Measurements from ENCODE around the gene STX2.

The STX2 gene

GRCh38 chr12:130744274-130744673 is 94.8 kb downstream of the STX2 start:
- TF ChIP-seq CTCF (IDR thresholded peaks at IDR 0.05; ENCODE audit: control extremely low read depth, extremely low read depth, low read depth, missing control alignments): no peak
- no peak for DNase-seq (ENCODE audit: extremely low spot score)
- POLR2A ChIA-PET: no interaction called here
- CTCF ChIA-PET: no interaction called here

GRCh38 chr12:130743606-130744005 is 95.4 kb downstream of the STX2 start:
- POLR2A ChIA-PET: no interaction called here
- no peak for DNase-seq (ENCODE audit: extremely low spot score)
- CTCF ChIA-PET: no interaction called here
- no peak for TF ChIP-seq CTCF (IDR thresholded peaks at IDR 0.05; ENCODE audit: control extremely low read depth, extremely low read depth, low read depth, missing control alignments)

DNA sequence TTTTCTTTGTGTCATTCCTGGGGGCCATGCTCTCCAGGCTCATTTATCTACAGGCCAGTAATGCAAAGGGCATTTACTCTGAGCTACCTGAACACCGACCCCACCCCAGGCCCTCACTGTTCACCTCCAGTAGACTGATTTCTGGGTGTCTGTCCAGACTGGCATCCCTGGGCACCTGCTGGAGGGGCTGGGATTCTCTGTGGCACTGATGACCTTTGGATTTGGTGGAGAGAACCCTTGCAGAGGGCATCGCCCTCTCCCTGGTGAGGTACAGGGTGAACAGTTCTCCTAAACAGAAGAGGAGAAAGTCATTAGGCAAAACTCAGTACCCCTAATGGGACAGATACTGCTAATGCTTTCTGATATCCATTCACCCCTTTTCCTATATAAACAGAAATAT is 95.9 kb downstream of the STX2 start:
- ChIA-PET POLR2A (no interaction called here), CTCF (no interaction called here)
- DNase-seq (ENCODE audit: extremely low spot score): no peak
- no peak for TF ChIP-seq CTCF (IDR thresholded peaks at IDR 0.05; ENCODE audit: control extremely low read depth, extremely low read depth, low read depth, missing control alignments)

DNA sequence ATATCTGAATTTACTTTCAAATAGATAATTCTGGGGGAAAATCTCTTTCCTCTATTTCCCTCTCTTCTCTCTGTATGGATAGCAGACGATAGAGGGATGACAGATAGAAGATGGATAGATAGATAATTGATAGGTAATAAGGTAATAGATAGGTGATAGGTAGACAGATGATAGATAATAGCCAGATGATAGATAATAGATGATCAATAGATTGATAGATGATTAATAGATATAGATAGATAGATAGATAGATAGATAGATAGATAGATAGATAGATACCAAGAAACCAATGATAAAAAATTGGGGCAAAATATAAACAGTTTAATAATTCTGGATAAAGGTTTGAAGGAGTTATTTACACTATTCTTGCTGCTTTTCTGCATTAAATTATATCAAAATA is 96.3 kb downstream of the STX2 start:
- no peak for TF ChIP-seq CTCF (IDR thresholded peaks at IDR 0.05; ENCODE audit: control extremely low read depth, extremely low read depth, low read depth, missing control alignments)
- no peak for DNase-seq (ENCODE audit: extremely low spot score)
- ChIA-PET POLR2A (no interaction called here), CTCF (no interaction called here)

GRCh38 chr12:130742112-130742511 is 96.9 kb downstream of the STX2 start:
- ChIA-PET CTCF (no interaction called here), POLR2A (no interaction called here)
- no peak for DNase-seq (ENCODE audit: extremely low spot score)
- no peak for TF ChIP-seq CTCF (IDR thresholded peaks at IDR 0.05; ENCODE audit: control extremely low read depth, extremely low read depth, low read depth, missing control alignments)

All from GM10248 (cell line).